HG03432 (cell line): ENCODE data around the gene HOXD1.
A peak's percentile ranks its signal among the peaks of the same experiment; 100 is the strongest.

Experiments
- ATAC-seq: cut with Tn5 transposase; IDR thresholded peaks from one replicate; pipeline ENCODE4 v1.9.1; 2021; ENCODE audit warnings: mild to moderate bottlenecking, moderate library complexity; ENCODE audit not compliant: unreplicated experiment

The HOXD1 gene

DNA sequence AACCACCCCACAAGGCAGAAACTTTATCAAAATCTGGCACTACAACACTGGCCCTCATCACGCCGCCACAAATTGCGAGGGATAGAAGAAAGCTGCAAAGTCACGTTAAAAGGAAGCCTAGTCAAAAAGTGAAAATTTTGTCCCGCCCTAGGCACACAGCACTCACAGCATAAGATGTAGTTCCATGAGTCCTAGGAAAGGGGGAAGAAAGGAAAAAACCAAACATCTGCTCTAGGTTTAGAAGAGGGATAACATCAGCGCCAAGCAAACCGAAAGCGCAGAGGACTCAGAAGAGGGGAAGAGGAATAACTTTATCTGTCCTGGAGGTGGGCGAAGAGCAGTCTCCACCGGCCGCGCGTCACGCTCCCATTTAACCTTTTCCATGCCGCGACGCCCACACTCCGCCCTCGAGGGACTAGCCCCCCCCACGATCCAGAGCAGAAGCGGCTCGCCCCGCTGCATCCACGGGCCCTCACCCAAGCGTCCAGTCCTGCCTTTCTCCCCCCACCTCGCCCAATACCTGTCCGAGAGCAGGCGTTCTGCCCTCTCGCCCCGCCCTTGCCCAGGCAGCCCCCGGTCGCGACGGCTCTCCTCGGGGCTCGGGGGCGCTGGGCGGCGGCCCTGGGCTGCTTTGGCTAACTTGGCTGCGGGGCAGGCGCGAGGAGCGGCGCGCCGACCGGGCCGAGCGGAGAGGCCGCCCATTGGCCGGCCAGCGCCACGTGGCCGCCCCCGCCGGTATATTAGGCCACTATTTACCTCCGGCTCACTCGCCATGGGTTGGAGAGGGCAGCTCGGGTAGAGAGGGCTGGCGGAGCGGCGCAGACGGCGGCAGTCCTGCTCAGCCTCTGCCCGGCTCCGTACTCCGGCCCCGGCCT, at the start of gene HOXD1:
HOXD1 (plus strand) TSS at position 770 of the 875 bp plus-strand sequence. CDS start 134 bp downstream, outside the sequence.
- ATAC-seq: peak; percentile 58

DNA sequence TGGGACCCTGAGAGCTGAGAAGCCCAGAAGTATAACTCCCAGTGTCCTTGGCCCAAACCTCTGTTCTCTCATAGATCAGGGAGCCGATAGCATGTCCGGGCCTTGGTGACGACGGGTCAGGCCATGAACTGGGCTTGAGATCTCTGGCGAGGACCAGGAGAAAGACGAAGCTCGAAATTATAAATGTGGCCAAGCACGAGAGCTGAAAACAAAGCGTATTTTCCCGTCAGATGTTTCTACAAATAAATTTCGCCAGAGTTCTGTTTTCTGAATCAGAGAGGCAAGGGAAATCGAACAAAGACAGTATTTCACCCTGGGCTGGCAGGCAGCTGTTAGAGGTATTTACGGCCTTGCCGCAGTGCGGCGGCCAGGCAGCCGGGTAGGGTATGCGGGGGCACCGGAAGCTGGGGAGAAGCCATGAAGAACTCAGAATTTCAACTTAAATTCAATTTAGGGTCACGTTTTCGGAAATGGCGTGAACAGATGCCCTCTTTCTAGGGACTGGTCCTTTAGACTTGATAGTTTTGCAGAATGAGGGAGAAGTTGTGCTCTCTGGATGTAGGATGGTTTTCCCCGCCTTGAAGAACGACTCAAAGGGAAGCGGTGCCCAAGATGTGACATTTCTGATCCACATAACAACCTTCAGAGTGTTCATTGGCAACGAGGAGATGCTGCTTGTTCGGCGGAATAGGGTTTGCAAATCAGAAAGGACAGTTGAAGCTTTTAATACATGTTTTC, 49.4 kb upstream of the HOXD1 start:
- ATAC-seq: no peak

DNA sequence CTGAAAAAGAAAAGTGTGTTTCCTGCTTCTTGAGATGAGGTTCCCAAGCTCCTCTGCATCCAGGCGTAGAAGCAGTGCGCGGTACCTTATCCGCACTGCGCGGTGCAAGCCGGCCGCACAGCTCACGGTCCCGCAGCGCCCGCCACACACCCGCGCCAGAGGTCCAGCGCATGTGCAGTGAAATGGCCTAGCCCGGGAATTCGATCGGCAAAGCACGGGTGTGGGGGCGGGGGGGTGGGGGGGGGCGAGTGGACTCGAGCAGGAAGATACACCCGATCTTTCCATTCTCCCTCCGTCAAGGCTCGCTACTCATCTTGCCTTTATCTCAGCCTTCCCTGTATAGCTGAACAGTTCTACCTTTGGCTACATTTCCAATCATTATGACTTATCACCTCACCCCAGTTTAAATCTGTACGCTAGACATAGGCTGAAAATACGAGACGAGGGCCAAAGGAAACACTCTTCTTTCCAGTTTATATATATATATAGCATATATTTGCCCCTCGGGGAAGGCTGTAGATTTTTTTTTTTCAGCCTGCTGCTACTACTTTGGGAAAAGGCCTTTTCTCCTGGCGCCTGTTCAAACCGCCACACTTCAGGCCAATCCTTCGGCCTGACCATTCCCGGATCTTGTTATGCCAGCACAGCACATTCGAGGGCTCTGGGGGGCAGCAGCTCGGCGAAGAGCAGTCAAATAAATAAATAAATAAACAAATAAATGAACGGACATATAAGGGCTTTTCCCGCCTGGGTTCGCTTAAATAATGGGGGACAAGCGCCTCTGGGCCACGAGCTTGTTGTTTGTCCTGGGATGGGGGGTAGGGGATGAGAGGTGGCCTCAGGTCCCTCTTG, 48.6 kb upstream of the HOXD1 start:
- no peak for ATAC-seq

DNA sequence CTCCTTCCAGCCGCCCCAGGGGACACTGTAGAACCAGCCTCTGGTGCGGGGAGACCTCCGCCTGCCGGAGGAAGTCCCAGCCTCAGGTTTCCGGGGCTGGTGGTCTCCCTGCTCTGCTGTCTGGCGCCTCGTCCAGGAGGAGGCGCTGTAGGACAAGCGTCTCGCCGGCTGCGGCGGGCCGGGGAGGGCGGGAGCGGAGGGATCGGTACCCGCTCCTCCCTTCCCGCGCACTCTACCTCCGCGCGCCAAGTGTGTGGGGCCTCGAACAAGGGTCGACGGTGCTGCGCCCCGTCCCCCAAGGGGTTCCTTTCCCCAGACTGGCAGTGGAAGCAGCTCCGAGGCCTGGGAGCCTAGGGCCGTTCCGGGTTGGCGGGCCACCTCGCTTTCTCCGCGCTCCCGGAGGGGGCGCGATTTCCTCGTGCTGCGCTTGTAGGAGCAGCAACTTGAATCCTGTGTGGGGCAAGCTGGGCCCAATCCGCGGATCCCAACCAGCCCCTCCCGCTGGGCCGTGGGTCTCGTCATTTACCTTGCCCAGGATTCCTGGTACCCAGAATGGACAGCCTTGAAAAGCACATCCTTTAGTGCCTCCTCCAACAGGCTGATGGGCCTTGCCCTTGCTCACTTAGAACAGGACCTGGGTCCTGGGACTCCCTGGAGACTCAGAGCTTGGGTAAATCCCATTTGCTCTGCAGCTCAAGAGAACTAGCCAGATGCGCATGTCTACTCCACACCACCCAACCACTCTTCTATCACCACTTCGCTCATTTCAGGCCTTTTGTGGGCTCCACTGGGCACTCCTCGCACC, 47.8 kb upstream of the HOXD1 start:
- ATAC-seq: peak; percentile 97

DNA sequence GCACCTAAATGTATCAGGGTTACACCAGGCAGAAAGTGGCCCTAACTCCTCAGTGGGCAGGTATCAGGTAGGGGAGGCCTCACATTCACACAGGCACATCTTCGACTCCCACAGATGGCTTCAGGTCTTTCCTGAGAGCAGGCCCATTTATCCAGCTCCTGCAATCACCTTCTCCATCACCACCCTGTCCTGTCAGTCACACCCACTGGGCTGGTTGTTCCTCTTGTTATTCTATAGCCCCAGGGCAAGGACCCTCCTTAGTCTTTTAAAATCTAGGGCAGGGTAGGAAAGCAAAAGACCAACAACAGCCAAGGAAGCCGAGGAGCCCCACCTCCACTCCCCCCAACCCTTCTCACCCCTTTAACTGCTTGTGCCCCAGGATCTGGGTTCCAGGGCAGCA, 46.2 kb upstream of the HOXD1 start:
- no peak for ATAC-seq

DNA sequence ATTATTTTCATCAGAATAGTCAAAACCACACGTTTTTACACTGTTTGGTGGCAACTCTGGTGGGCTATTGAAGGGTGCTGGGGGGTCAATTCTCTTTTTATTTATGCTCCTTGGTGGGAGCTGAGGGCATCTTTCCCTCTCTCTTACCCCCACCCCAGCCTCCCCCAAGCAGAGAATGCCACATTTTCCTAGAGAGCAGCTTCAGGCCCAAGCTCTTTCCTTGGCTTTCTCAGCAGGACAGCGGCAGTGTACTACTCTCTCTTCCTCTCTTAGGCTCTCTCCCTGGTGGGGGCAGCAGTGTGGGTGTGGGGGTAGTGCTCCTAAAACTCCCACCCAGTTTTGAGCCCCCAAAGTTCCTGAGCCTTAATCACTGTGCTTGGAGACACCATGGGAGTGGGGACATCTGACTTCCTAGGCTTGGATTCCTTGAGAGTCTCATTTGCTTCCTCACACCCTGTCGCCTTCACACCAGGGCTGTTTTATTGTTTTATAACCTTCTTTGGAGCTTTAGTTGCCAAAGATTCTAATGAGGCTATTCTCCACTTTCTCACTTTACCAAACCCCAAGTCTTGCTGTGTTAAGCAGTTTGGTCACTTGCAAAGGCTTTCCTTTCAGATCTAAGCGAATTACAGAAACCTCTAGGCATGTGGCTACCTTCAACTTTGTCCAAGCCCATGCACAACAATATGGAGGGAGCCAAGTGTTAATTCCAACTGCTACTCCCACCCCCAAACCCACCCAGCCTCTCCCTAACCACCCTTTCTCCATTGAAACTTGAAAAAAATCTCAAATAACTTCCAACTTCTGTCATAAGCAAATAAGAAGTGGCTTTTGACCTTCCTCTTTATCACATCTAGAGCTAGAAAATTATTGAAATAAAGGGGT, 43.1 kb upstream of the HOXD1 start:
- ATAC-seq: no peak

DNA sequence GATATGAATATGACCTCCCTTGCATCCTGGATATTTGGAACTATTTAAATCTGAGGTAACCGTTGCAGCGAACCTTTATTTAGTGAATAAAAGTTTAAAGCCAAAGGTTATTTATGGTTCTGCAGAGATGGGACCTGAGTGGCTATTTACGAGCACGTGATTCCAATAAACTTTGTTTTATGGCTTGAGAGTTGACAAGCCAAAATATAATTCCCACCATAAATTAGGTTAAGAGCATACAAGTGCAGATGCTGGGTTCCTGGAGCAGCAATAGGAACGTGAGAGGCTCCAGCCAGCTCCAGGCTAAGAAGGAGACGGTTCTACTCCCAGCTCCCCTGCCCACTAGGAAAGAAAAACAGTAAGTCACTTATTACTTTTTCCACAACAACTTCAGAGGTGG, 42.4 kb upstream of the HOXD1 start:
- no peak for ATAC-seq

DNA sequence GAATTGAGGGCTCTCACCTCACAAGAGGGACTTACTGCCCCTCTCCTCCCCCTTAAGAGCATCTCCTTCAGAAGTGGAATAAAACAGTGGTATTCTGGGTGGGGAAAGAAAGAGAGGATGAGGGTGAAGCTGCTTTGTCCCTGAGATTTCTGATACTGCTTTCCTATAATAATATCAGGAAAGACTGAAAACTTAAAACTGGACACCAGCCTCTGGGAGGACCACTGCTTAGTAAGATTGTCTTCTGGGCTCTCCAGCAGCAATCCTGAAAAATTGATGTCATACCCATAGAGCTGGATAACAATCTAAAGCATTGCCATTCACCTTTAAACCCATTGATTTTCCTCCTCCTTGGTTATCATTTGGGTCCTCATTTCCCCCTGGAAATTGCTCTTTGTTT, 41.8 kb upstream of the HOXD1 start:
- ATAC-seq: no peak

DNA sequence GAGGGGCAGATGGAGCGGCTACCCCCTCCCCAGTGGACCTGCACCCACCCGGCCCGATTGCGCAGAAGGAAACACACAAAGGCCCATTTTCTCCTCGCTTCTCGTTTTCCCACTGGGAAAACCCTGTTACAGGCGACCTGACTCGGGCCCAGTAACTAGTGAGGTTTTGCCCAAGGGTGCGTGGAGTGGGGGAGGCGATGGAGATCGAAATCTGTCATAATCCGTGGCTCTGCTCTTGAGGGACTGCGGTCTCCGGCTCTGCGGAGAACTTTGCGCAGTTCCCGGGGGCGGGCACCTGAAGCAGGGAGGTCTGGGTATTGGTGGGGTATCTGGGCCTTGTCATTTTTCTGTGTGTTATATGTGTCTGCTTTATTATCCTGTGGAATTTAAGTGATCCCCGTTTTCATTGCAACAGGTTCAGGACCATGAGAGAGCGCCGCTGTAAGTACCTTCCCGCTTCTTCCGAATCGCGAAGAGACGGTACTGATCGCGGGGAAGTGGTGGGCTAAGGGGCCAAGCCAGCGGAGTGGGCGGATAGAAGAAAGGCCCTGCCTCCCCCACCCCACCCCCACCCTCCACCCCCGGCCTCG, 41.2 kb upstream of the HOXD1 start:
- no peak for ATAC-seq

DNA sequence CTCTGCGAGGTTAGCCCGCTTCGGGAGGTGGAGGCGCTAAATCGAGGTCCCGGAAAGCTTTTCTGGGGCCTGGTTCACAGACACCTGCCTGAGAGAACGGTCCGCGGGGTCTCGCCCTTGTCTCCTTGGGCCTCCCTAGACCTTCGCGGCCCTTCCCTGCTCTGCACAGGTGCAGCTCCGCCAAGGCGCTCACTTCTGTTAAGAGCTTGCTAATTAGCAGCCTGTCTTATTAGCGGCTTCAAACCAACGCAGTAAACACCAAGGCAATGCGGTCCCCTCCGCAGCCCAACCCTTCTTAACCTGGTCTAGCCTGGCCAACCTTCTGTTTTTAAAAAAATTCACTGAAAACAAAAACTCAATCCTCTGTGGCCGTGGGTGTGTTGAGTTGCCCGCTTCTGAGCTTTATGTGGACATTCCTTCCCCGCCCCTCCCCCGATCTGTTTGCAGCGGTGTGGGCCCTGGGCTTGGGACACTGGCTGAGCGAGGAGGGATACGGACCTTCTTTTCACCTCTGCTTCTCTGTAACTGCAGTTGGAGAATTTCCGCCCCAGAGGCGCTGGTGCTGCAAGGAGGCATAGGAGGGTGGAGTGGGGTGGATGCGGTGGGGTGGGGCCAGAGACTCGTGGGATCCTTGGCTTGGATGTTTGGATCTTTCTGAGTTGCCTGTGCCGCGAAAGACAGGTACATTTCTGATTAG, 40.5 kb upstream of the HOXD1 start:
- ATAC-seq: no peak

DNA sequence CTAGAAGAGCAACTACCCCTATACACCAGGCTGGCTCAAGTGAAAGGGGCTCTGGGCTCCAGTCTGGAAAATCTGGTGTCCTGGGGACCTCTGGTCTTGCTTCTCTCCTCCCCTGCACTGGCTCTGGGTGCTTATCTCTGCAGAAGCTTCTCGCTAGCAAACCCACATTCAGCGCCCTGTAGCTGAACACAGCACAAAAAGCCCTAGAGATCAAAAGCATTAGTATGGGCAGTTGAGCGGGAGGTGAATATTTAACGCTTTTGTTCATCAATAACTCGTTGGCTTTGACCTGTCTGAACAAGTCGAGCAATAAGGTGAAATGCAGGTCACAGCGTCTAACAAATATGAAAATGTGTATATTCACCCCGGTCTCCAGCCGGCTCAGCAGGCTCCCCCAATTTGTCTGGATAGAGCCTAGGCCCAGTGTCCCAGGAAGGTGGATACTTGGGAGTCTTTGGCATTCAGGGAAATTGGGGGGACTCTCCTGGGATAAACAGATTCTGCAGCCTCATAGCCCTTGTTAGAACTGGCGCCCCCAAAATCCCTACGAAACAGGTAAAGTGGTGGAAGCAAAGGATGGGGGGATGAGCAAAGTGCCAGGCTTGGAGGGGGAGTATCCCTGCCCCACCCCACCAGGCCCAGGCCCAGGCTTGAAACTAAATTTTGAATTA, 39.6 kb upstream of the HOXD1 start:
- no peak for ATAC-seq

DNA sequence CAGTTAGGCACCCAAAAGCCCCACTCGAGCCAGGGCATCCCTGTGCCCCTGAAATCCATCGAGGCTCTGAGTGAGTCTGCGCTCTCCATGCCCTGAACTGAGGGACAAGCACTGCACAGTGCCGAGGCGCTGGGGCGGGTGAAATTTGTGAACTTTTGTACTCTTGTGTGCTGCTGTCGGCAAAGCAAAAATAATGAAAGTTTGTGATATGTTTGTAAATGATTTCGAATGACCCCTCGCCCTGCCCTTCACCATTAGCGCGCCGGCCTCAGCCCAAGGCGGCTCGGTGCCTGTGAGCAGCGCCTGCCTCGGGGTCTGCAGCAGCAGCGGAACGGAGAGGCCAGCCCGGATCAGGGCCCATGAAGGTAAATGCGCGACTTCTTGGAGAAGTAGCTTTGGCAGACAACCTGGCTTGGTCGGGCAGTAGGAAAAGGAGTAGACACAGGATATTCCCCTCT, 39.0 kb upstream of the HOXD1 start:
- no peak for ATAC-seq

DNA sequence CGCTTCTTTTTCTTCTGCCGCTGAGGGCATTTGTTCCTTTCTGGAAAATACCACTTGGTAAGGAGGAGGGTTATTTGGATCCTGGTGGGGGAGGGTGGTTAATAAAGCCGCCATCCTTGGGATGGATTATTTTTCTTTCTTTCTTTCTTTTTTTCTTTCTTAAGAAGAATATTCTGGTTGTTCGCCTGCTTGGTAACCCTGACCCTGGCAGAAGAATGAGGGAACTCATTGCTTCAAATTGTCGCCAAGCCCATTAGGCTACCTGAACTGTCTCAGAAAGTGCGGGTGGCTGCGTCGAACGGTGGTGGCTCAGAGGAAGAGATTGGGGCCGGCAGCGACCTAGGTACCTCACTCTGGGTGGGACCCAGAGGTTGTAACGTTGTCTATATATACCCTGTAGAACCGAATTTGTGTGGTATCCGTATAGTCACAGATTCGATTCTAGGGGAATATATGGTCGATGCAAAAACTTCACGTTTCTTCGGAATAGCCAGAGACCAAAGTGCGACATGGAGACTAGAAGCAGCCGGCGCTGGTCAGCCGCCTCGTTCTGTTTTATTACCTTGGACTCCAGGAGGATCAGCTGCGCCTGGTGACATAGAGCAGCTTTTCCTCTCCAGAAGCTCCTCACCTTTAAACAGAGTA, 38.4 kb upstream of the HOXD1 start:
- no peak for ATAC-seq

DNA sequence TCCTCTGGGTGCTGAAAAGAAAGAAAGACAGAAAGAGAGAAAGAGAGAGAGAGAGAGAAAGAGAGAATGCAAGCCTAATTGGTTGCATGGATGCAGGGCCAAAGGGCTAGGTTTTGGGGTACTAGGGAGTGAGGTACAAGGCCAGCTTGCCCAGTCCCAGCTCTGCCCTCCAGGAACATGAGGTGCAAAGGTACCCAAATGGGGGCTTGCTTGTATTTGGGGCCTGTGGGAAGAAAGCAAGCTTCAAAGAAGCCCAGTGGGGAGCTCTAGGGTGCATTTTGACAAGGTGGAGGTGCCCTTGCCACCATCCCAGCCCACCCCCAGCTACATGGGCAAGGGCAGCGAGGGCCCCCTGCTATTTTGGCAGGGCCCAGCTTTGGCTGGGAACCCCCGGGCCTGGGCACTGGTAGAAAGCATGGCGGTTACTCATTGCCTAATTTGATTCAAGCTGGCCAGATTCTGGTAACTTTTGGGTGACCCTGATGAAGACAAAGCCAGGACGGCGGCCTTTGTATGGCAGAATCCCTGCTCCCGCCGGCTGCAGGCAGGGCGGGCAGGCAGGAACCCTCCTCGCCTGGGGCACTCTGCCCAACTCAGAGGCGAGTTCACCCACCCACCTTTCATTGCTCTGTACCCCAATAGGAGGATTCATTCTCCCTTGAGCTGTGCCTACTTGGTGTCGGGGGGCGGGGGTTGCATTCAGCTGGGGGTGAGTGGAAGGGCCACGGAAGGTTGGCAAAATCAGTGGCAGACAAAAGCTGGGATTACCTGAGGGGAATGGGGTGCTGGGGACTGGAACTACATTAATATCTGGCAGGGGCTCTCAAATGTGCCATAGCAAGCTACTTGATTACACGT, 37.7 kb upstream of the HOXD1 start:
- ATAC-seq: no peak

DNA sequence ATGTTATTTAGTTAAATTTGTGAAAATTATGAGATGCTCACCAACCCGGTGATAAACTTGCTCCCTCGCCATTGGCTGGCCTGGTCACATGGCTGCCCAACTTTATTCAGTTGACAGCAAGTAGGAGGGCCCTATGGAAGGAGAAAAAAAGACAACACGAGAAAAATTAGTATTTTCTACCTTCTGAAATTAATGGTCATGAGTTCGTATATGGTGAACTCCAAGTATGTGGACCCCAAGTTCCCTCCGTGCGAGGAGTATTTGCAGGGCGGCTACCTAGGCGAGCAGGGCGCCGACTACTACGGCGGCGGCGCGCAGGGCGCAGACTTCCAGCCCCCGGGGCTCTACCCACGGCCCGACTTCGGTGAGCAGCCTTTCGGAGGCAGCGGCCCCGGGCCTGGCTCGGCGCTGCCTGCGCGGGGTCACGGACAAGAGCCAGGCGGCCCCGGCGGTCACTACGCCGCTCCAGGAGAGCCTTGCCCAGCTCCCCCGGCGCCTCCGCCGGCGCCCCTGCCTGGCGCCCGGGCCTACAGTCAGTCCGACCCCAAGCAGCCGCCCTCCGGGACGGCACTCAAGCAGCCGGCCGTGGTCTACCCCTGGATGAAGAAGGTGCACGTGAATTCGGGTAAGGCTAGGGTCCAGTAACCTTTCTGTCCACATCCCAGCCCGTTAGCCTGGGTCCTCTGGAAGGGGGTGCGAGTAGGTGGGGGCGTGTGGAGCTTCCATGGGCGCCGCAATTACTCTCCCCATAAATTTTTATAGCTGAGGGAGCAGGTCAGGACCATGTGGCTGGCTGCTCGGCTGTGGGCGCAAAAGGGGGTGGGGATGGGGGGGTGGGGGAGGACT, 36.8 kb upstream of the HOXD1 start, which contains the start of gene HOXD4:
HOXD4 (plus strand) TSS at position 109 of the 846 bp plus-strand sequence; CDS start at position 193, 84 bp downstream.
- ATAC-seq: no peak
